OCI-LY7 (cell line): Measurements from ENCODE around the gene CYP8B1.

Experiments used
- CTCF ChIP-seq: fragments of 200-600 bp; sonication (generic); conservative IDR thresholded peaks from 2 replicates; pipeline ENCODE4 v1.5.1; 2014; ENCODE audit warnings: mild to moderate bottlenecking, antibody characterized with exemption, low read length, moderate library complexity, mixed read lengths
- EZH2phosphoT487 ChIP-seq: fragments of 200-600 bp; sonication (generic); IDR thresholded peaks from 2 replicates; pipeline ENCODE4 v1.6.1; 2018; ENCODE audit warnings: low read depth, borderline replicate concordance, mild to moderate bottlenecking, mixed run types, antibody characterized with exemption, low read length, moderate library complexity, mixed read lengths

GRCh38 chr3:42865256-42865655 is 10.4 kb downstream of the CYP8B1 start:
- TF ChIP-seq CTCF (no peak), EZH2phosphoT487 (no peak)
